Transverse colon (tissue), 4 donors: Measurements from ENCODE around the gene TBCK. TPM values are rescaled to one million over a fixed set of nuclear protein-coding genes. Genes with fewer than 3 reads are reported as not detected.

ENCODE experiments used
- DNase-seq: peaks from one replicate; pipeline ENCODE4 v3.0.0-alpha.2; 2019
- H3K27ac ChIP-seq, 4 donors: fragments of 200-600 bp; sonication (generic); 2 replicates each; pipeline ENCODE4 v1.5.1; 2016 to 2018; ENCODE audit warnings: inconsistent platforms in 4 of 4
- H3K27me3 ChIP-seq: fragments of 200-600 bp; sonication (generic); 2 replicates; pipeline ENCODE4 v1.5.1; 2017; ENCODE audit warnings: inconsistent platforms
- H3K36me3 ChIP-seq, 4 donors: fragments of 200-600 bp; sonication (generic); 2 replicates each; pipeline ENCODE4 v1.5.1; 2017 to 2019; ENCODE audit warnings: inconsistent platforms in 4 of 4
- H3K4me1 ChIP-seq, 4 donors: fragments of 200-600 bp; sonication (generic); 2 replicates each; pipeline ENCODE4 v1.5.1; 2017 to 2020; ENCODE audit warnings: inconsistent platforms in 4 of 4
- H3K4me3 ChIP-seq, 4 donors: fragments of 200-600 bp; sonication (generic); 1 replicate in 1 of 4; 2 replicates in 3 of 4; pipeline versions ENCODE4 v1.5.1 to v1.6.1; 2017 to 2019; ENCODE audit warnings: inconsistent platforms in 4 of 4
- H3K9me3 ChIP-seq, 2 donors: fragments of 200-600 bp; sonication (generic); 2 replicates each; pipeline ENCODE4 v1.5.1; 2017 to 2019; ENCODE audit warnings: inconsistent platforms in 2 of 2
- EP300 ChIP-seq: sonication (generic); formaldehyde crosslinking; IDR thresholded peaks from one replicate; pipeline ENCODE4 v1.6.1; 2017; ENCODE audit warnings: antibody characterized with exemption, low read depth
- POLR2A ChIP-seq: fragments of 450-650 bp; IDR thresholded peaks from one replicate; pipeline ENCODE4 v1.6.1; 2016; ENCODE audit warnings: antibody characterized with exemption, mild to moderate bottlenecking, moderate library complexity
- POLR2AphosphoS5 ChIP-seq, 3 donors: sonication (generic); formaldehyde crosslinking; IDR thresholded peaks; one replicate each; pipeline ENCODE4 v1.6.1; 2016; ENCODE audit warnings: antibody characterized with exemption in 3 of 3
- WGBS, 2 donors: methylation state at CpG; one replicate each; pipeline ENCODE4 v1.1.5; 2018; ENCODE audit warnings: low coverage in 1 of 2; 5-methylcytosine and 5-hydroxymethylcytosine counted together
- in situ Hi-C, 4 donors: fragments of 200-750 bp; cut with MboI; loops; one replicate each; pipeline versions ENCODE4 v1.15.0 to v1.15.1; 2017; ENCODE audit warnings: low sequenced_read_pairs in 3 of 4, low pct_ligation_motif_present in 1 of 4, low pct_unique_long_range_greater_than_20kb in 1 of 4
- intact Hi-C: fragments of 100-400 bp; cut with DNase I; formaldehyde crosslinking; loops from one replicate; pipeline ENCODE4 v1.15.1; 2023; ENCODE audit warnings: low total_unique reads
- total RNA-seq, 4 donors: library from RNA; depleted of rRNA; stranded (reverse); fragments of >200 nt; gene quantifications; one replicate each; pipeline ENCODE4 v1.1.0, GENCODE V29; 2016
- TF ChIP-seq, protein P1 (sequence below), 5 experiments: fragments of 200-600 bp in 3 of 5; fragments of 450-650 bp in 2 of 5; sonication (generic) in 3 of 5; IDR thresholded peaks; 1 replicate in 2 of 5; 2 replicates in 3 of 5; pipeline ENCODE4 v1.5.1; 2016 to 2017; ENCODE audit warnings: antibody characterized with exemption in 5 of 5, inconsistent platforms in 3 of 5, mild to moderate bottlenecking in 2 of 5, moderate library complexity in 1 of 5

Gene TBCK
- total RNA-seq, 4 donors from 2014 or later: 31.0 to 82.7 (median 51.4) TPM

DNA sequence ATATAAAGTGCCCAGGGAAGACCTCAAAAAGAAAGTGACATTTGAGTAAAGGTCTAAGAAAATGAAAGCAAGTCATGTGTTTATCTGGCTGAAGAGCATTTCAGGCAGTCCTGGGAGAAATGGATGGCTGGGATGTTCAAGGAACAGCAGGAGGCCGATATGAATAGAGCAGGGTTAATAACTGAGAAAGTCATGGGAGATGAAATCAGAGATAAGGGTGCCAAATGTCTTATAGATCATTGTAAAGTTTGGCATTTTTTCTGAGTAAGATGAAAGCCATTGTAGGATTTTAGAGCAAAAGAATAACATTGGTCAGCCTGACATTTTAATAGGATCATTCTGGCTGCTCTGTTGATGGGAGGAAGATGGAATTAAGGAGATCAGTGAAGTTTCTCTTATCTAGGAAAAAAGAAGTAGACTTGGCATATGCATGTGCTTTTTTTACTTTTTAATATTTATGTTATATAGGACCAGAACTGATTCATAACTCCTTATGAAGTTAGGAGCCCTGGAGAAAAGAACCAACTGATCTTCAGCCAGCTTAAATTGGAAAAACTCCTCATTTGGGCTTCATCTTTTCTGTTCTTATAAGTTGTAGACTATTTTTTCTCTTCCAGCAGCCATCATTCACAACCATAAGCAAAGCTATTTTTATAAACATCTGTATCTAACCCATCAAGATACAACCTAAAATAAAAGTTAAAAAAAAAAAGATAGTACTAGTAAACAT lies 18.9 kb upstream of the TBCK start:
- intact Hi-C loops (loop anchor here (5.0 kb wide), 1 partner anchor 223 kb away; no protein-coding TSS in a partner anchor), in situ Hi-C loops (no loop called here)
- no peaks in the 10 kb centered on the region for H3K9me3 ChIP-seq
- H3K36me3 ChIP-seq: peaks cover 0 to 80% (median 26%) of the 10 kb centered on the region in 4 donors
- no peak for DNase-seq
- no peaks in the 10 kb centered on the region for H3K27me3 ChIP-seq
- TF ChIP-seq POLR2AphosphoS5 (IDR thresholded peaks at IDR 0.05) (no peak), EP300 (no peak)
- H3K27ac ChIP-seq: no peak overlapping the region
- WGBS, 2 donors: 87 to 88% methylated on average over 1 of the region's 1 CpG
- H3K4me1 ChIP-seq: no peaks in the 10 kb centered on the region
- no peak overlapping the region for H3K4me3 ChIP-seq

DNA sequence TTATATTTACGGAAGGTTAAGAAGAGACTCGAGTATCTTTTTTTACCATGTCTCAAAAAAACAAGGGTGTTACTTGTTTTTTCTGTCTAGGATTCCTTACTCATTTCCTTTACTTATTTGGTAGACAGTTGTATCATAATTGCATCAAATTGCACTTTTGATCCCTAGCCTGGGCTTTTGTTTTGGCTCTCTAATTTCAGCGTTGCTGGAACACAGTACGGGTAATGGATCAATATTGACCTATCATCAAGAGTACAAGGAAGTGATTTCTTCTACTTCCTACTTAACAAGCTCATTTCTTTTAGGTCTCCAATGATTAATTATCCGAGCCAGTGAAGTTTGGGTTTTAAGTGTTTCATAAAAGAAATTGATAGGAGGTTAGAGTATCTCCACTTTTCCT lies 17.2 kb upstream of the TBCK start:
- Histone ChIP-seq H3K4me3 (no peak overlapping the region), H3K9me3 (no peaks in the 10 kb centered on the region), H3K36me3 (peaks cover 0 to 87% (median 24%) of the 10 kb centered on the region in 4 donors), H3K4me1 (no peaks in the 10 kb centered on the region), H3K27me3 (no peaks in the 10 kb centered on the region), H3K27ac (no peak overlapping the region)
- TF ChIP-seq, protein P1, sequence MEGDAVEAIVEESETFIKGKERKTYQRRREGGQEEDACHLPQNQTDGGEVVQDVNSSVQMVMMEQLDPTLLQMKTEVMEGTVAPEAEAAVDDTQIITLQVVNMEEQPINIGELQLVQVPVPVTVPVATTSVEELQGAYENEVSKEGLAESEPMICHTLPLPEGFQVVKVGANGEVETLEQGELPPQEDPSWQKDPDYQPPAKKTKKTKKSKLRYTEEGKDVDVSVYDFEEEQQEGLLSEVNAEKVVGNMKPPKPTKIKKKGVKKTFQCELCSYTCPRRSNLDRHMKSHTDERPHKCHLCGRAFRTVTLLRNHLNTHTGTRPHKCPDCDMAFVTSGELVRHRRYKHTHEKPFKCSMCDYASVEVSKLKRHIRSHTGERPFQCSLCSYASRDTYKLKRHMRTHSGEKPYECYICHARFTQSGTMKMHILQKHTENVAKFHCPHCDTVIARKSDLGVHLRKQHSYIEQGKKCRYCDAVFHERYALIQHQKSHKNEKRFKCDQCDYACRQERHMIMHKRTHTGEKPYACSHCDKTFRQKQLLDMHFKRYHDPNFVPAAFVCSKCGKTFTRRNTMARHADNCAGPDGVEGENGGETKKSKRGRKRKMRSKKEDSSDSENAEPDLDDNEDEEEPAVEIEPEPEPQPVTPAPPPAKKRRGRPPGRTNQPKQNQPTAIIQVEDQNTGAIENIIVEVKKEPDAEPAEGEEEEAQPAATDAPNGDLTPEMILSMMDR (IDR thresholded peaks at IDR 0.05): no peak
- TF ChIP-seq EP300: no peak
- no peak for TF ChIP-seq POLR2AphosphoS5 (IDR thresholded peaks at IDR 0.05)
- TF ChIP-seq POLR2A: no peak
- WGBS, 2 donors: 82 to 84% methylated on average over 4 to 5 of the region's 5 CpGs
- in situ Hi-C loops (no loop called here), intact Hi-C loops (no loop called here)
- DNase-seq: no peak

DNA sequence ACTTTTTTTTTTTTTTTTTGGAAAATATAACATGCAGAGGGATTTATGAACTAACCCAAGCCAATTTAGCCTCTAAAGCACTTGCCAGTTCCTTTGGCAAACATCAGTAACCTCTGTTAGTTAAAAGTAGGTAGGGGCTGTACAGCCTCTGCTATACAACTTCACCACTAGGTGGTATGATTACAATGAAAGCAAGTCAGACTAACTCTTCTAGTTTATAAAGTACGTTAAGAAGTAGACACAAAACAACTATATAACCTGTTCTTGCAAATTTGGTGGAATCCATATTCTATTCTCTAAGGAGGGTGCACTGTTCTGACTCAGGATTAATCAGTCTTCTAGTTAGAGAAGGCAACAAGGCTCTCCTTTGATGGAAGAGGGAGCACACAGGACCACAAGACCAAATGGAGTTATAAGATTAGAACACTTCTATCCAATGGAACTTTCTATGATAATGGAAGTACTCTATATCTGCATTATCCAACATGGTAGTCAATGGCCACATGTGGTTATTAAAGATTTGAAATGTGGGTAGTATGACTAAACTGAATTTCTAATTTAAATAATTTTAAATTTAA lies 13.1 kb upstream of the TBCK start:
- peaks cover 0 to 86% (median 28%) of the 10 kb centered on the region in 4 donors for H3K36me3 ChIP-seq
- no peak for DNase-seq
- intact Hi-C loops: no loop called here
- H3K4me3 ChIP-seq: no peak overlapping the region
- H3K27me3 ChIP-seq: no peaks in the 10 kb centered on the region
- no peaks in the 10 kb centered on the region for H3K4me1 ChIP-seq
- TF ChIP-seq, protein P1 (IDR thresholded peaks at IDR 0.05): peak; percentile 23 to 62 (median 37)
- TF ChIP-seq POLR2A: no peak
- WGBS, 2 donors: 15 to 33% methylated on average over 1 of the region's 1 CpG
- H3K27ac ChIP-seq: no peak overlapping the region
- H3K9me3 ChIP-seq: no peaks in the 10 kb centered on the region
- in situ Hi-C loops: no loop called here

DNA sequence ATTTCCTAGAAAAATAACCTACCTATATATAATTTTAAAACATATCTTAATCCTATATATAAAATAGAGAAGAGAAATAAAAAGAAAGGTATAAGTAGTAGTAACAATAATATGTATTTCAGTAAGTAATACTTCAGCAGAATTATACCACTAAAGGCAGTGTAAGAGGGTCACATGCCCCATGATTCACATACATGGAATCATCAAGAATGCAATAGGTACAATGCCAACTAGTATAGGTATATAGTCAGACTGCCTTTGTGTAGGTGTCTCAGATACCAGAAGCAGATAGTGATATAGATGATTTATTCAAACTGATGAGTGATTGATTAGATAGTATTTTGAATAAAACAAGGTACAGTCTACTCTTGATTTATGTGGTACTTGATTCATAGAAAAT lies 9.8 kb upstream of the TBCK start:
- in situ Hi-C loops (no loop called here), intact Hi-C loops (no loop called here)
- no peak overlapping the region for H3K4me3 ChIP-seq
- H3K9me3 ChIP-seq: no peaks in the 10 kb centered on the region
- H3K4me1 ChIP-seq: peaks cover 0 to 8% (median 0%) of the 10 kb centered on the region in 4 donors
- no peak for TF ChIP-seq POLR2A
- no peak for TF ChIP-seq POLR2AphosphoS5 (IDR thresholded peaks at IDR 0.05)
- no peak for TF ChIP-seq EP300
- TF ChIP-seq, protein P1 (IDR thresholded peaks at IDR 0.05): no peak
- no peak for DNase-seq
- peaks cover 0 to 55% (median 19%) of the 10 kb centered on the region in 4 donors for H3K36me3 ChIP-seq
- H3K27me3 ChIP-seq: no peaks in the 10 kb centered on the region
- no peak overlapping the region for H3K27ac ChIP-seq
